Retinal pigment epithelial cell (primary cell): Measurements from ENCODE around the gene TRMT13.

Experiments
- DNase-seq: peaks from one replicate; pipeline ENCODE4 v3.0.0-alpha.2; 2010; ENCODE audit warnings: low read depth
- H3K4me3 ChIP-seq: 2 replicates; pipeline ENCODE4 v1.5.1; 2011; ENCODE audit warnings: mild to moderate bottlenecking, low read length, control low read depth, moderate library complexity
- TF ChIP-seq, protein P1 (sequence below): conservative IDR thresholded peaks from 2 replicates; pipeline ENCODE4 v1.5.1; 2011; ENCODE audit warnings: low read depth, low read length, control low read depth, inconsistent platforms

TRMT13 gene

GRCh38 chr1:100107696-100108095 lies 25.3 kb upstream of the TRMT13 start:
- no peak overlapping the region for H3K4me3 ChIP-seq
- TF ChIP-seq, protein P1, sequence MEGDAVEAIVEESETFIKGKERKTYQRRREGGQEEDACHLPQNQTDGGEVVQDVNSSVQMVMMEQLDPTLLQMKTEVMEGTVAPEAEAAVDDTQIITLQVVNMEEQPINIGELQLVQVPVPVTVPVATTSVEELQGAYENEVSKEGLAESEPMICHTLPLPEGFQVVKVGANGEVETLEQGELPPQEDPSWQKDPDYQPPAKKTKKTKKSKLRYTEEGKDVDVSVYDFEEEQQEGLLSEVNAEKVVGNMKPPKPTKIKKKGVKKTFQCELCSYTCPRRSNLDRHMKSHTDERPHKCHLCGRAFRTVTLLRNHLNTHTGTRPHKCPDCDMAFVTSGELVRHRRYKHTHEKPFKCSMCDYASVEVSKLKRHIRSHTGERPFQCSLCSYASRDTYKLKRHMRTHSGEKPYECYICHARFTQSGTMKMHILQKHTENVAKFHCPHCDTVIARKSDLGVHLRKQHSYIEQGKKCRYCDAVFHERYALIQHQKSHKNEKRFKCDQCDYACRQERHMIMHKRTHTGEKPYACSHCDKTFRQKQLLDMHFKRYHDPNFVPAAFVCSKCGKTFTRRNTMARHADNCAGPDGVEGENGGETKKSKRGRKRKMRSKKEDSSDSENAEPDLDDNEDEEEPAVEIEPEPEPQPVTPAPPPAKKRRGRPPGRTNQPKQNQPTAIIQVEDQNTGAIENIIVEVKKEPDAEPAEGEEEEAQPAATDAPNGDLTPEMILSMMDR, result no peak
- no peak for DNase-seq

DNA sequence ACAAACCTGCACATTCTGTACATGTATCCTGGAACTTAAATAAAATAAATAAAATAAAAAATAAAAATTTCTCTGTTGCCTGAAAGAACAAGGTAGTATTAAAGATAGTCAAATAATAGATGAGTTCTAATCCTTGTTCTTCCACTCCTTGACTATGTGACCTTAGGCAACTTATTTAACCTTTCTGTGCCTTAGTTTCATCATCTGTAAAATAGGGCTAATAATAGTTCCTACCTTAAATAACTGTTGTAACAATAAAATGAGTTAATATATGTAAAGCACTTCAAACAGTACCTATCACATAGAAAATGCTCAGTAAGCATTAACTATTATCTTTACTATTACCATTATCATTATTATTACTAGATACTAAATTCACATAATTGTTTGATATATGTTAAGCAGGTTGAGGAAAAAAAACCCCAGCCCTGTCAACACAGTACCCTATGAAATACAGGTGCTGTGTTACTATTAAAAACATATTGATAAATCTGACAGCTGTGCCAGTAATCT lies 23.4 kb upstream of the TRMT13 start:
- no peak for DNase-seq
- TF ChIP-seq, protein P1, result no peak
- H3K4me3 ChIP-seq, result no peak overlapping the region

- no peak overlapping the region for H3K4me3 ChIP-seq
- TF ChIP-seq, protein P1, result no peak
- DNase-seq, result no peak
Measured at GRCh38 chr1:100115524-100115923, 17.4 kb upstream of the TRMT13 start.

- H3K4me3 ChIP-seq, result no peak overlapping the region
- TF ChIP-seq, protein P1, result no peak
- DNase-seq, result no peak
Measured at GRCh38 chr1:100122177-100122576, 10.8 kb upstream of the TRMT13 start.

DNA sequence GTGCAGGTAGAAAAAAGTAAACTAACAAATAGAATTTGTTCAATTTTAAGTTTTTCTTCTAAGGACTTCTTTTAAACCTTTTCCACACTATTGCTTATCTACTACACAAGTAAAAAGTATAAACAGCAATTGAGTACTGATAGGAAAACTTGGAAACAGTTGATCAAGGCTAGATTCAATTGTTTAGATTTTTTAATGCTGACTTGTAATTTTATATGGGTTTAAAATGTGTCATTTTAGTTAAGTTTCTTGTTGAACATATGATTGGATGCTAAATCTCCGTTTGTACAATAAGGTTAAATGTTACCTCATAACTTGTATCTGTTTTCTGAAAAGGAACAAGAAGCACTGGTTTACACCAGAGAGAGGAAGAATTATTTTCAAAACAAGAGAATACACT lies 5.7 kb upstream of the TRMT13 start:
- no peak overlapping the region for H3K4me3 ChIP-seq
- no peak for DNase-seq
- TF ChIP-seq, protein P1, result no peak

DNA sequence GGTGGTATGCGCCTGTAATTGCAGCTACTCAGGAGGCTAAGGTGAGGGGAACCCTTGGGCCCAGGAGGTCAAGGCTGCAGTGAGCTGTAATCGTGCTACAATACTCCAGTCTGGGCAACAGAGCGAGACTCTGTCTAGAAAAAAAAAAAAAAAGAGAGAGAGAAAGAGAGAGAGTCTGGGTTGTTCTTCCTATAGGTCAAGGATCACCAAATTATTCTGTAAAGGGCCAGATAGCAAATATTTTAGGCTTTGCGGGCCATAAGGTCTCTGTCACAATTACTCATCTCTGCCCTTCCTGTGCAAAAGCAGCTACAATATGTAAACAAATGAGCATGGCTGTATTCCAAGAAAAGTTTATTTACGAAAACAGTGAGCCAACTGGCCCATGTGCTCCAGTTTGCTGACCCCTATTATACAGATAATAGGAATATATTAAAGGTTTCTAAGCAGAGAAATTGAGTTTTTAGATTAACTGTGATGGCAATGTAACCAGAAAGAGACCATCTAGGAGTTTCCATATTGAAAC lies 2.3 kb upstream of the TRMT13 start:
- no peak for DNase-seq
- TF ChIP-seq, protein P1, result no peak
- no peak overlapping the region for H3K4me3 ChIP-seq

- TF ChIP-seq, protein P1, result no peak
- no peak for DNase-seq
- peak overlapping the region; percentile 91 for H3K4me3 ChIP-seq
Measured at GRCh38 chr1:100131623-100132022, 1.3 kb upstream of the TRMT13 start.
